ENCODE measurements around the gene BATF.

GRCh38 chr14:75554482-75554881 lies 32.2 kb downstream of the BATF start:
- no peak for TF ChIP-seq CTCF (IDR thresholded peaks at IDR 0.05)
- TF ChIP-seq ZFX (IDR thresholded peaks at IDR 0.05; ENCODE audit: borderline replicate concordance), result no peak

All from 22Rv1 (cell line).